GM21528 (cell line): Measurements from ENCODE around the gene CALCOCO1.

Experiments
- ATAC-seq: cut with Tn5 transposase; IDR thresholded peaks from one replicate; pipeline ENCODE4 v1.9.1; 2021; ENCODE audit warnings: mild to moderate bottlenecking, moderate library complexity; ENCODE audit not compliant: unreplicated experiment, low FRiP score

CALCOCO1 gene

GRCh38 chr12:53670971-53671370 lies 56.3 kb downstream of the CALCOCO1 start:
- ATAC-seq, result no peak

- no peak for ATAC-seq
Observed at GRCh38 chr12:53670308-53670707, 56.9 kb downstream of the CALCOCO1 start.

GRCh38 chr12:53667080-53667479 lies 60.2 kb downstream of the CALCOCO1 start:
- no peak for ATAC-seq

GRCh38 chr12:53664936-53665335 lies 62.3 kb downstream of the CALCOCO1 start:
- no peak for ATAC-seq

GRCh38 chr12:53664191-53664590 lies 63.1 kb downstream of the CALCOCO1 start:
- no peak for ATAC-seq

GRCh38 chr12:53660041-53660440 lies 67.2 kb downstream of the CALCOCO1 start:
- ATAC-seq, result no peak

- no peak for ATAC-seq
Observed at GRCh38 chr12:53659571-53659981, 67.7 kb downstream of the CALCOCO1 start.

GRCh38 chr12:53659011-53659551 lies 68.2 kb downstream of the CALCOCO1 start:
- ATAC-seq, result no peak
